Muscle of back (tissue), 11 donors: Measurements from ENCODE around the gene E2F4. TPM values are rescaled to one million over a fixed set of nuclear protein-coding genes. Genes with fewer than 3 reads are reported as not detected.

ENCODE experiments used
- DNase-seq, 3 donors: peaks; one replicate each; pipeline versions ENCODE4 v3.0.0 to v3.0.0-alpha.2; 2013
- polyA plus RNA-seq, 10 donors: library from polyadenylated mRNA; unstranded; fragments of 120-200 nt; gene quantifications; one replicate each; pipeline ENCODE4 v1.2.1, GENCODE V29; 2013; ENCODE audit not compliant: insufficient read length in 10 of 10

The E2F4 gene
- polyA plus RNA-seq, 10 donors, result 31.7 to 48.1 (median 41.0) TPM

GRCh38 chr16:67188798-67189197, 3.2 kb upstream of the E2F4 start:
- no peak for DNase-seq

GRCh38 chr16:67190041-67190440, 1.9 kb upstream of the E2F4 start, which contains the start of gene EXOC3L1:
Gene EXOC3L1, minus strand, starts transcription at chr16:67190136. Its CDS starts 460 bp downstream, at chr16:67189676.
- DNase-seq, result no peak

GRCh38 chr16:67190448-67191399, 1.2 kb upstream of the E2F4 start:
- DNase-seq, result no peak

GRCh38 chr16:67191411-67191994, 452 bp upstream of the E2F4 start:
- no peak for DNase-seq

GRCh38 chr16:67192781-67193361, 916 bp downstream of the E2F4 start:
- no peak for DNase-seq

GRCh38 chr16:67193536-67193935, 1.6 kb downstream of the E2F4 start:
- DNase-seq, result no peak

- DNase-seq, result no peak
Measured at GRCh38 chr16:67194260-67194659, 2.3 kb downstream of the E2F4 start.

GRCh38 chr16:67195676-67196075, 3.7 kb downstream of the E2F4 start:
- no peak for DNase-seq

GRCh38 chr16:67196881-67197280, 4.9 kb downstream of the E2F4 start:
- no peak for DNase-seq

GRCh38 chr16:67197704-67198103, 5.7 kb downstream of the E2F4 start:
- no peak for DNase-seq

GRCh38 chr16:67198238-67198734, 6.3 kb downstream of the E2F4 start:
- no peak for DNase-seq

GRCh38 chr16:67199011-67199807, 7.3 kb downstream of the E2F4 start, which contains the start of gene ELMO3:
Gene ELMO3, plus strand, starts transcription at chr16:67199131. Its CDS starts 196 bp downstream, at chr16:67199327.
- DNase-seq, result no peak

GRCh38 chr16:67199808-67200198, 7.8 kb downstream of the E2F4 start:
- no peak for DNase-seq

- no peak for DNase-seq
Measured at GRCh38 chr16:67200491-67200890, 8.5 kb downstream of the E2F4 start.

GRCh38 chr16:67201411-67202345, 9.7 kb downstream of the E2F4 start:
- no peak for DNase-seq

- DNase-seq, result no peak
Measured at GRCh38 chr16:67202426-67202825, 10.5 kb downstream of the E2F4 start.

GRCh38 chr16:67202956-67203493, 11.1 kb downstream of the E2F4 start:
- no peak for DNase-seq

- DNase-seq, result no peak
Measured at GRCh38 chr16:67204076-67204475, 12.1 kb downstream of the E2F4 start.

GRCh38 chr16:67206129-67206837, 14.3 kb downstream of the E2F4 start:
- no peak for DNase-seq
